GM23338 (cell line): ENCODE measurements around the gene DPY19L1. TPM values are rescaled to one million over a fixed set of nuclear protein-coding genes. Genes with fewer than 3 reads are reported as not detected.

ENCODE experiments used
- ATAC-seq: fragments of 200-7000 bp; cut with Tn5 transposase; 3 replicates; pipeline ENCODE4 v1.9.1; 2020
- DNase-seq: peaks from one replicate; pipeline ENCODE4 v3.0.0-alpha.2; 2015; ENCODE audit warnings: low spot score
- H2AFZ ChIP-seq: fragments of 200-600 bp; sonication (generic); 2 replicates; pipeline ENCODE4 v1.8.0; 2016; ENCODE audit warnings: antibody characterized with exemption, mild to moderate bottlenecking, moderate library complexity
- H3F3A ChIP-seq: fragments of 200-600 bp; sonication (generic); replicated peaks from 2 replicates; pipeline ENCODE4 v1.8.0; 2017; ENCODE audit warnings: antibody characterized with exemption, mixed run types, low read depth
- H3K27ac ChIP-seq: fragments of 200-600 bp; sonication (generic); 2 replicates; pipeline ENCODE4 v1.6.1; 2016; ENCODE audit warnings: low read depth
- H3K27me3 ChIP-seq: fragments of 200-600 bp; sonication (generic); 2 replicates; pipeline ENCODE4 v1.8.0; 2016; ENCODE audit warnings: mild to moderate bottlenecking, mixed run types, moderate library complexity; ENCODE audit not compliant: insufficient read depth
- H3K36me3 ChIP-seq: fragments of 200-600 bp; sonication (generic); 2 replicates; pipeline ENCODE4 v1.8.0; 2016; ENCODE audit warnings: mild to moderate bottlenecking; ENCODE audit not compliant: insufficient read depth
- H3K4me1 ChIP-seq: fragments of 200-600 bp; sonication (generic); 2 replicates; pipeline ENCODE4 v1.8.0; 2016; ENCODE audit warnings: mild to moderate bottlenecking, moderate library complexity; ENCODE audit not compliant: insufficient read depth
- H3K4me2 ChIP-seq: fragments of 200-600 bp; sonication (generic); 2 replicates; pipeline ENCODE4 v1.7.1; 2017; ENCODE audit warnings: mixed run types
- H3K4me3 ChIP-seq: fragments of 200-600 bp; sonication (generic); 2 replicates; pipeline ENCODE4 v1.6.1; 2016; ENCODE audit warnings: mixed run types
- H3K79me2 ChIP-seq: fragments of 200-600 bp; sonication (generic); replicated peaks from 2 replicates; pipeline ENCODE4 v1.8.0; 2017; ENCODE audit warnings: mild to moderate bottlenecking; ENCODE audit not compliant: insufficient read depth
- H3K9me2 ChIP-seq: fragments of 200-600 bp; sonication (generic); 2 replicates; pipeline ENCODE4 v1.8.0; 2017; ENCODE audit not compliant: insufficient read depth
- H4K20me1 ChIP-seq: fragments of 200-600 bp; sonication (generic); replicated peaks from 2 replicates; pipeline ENCODE4 v1.8.0; 2017; ENCODE audit warnings: mild to moderate bottlenecking; ENCODE audit not compliant: insufficient read depth
- H3K27ac Mint-ChIP-seq: 2 replicates; pipeline ENCODE4 v1.8.0; 2020; ENCODE audit warnings: inconsistent platforms, mild to moderate bottlenecking, moderate library complexity, mixed read lengths
- H3K27me3 Mint-ChIP-seq: 3 replicates; pipeline ENCODE4 v1.8.0; 2022; ENCODE audit warnings: low read depth, mild to moderate bottlenecking, moderate library complexity, mixed read lengths, inconsistent platforms; ENCODE audit not compliant: insufficient read depth, poor library complexity
- H3K36me3 Mint-ChIP-seq: 3 replicates; pipeline ENCODE4 v1.8.0; 2021; ENCODE audit warnings: low read depth, mild to moderate bottlenecking, inconsistent platforms, moderate library complexity, mixed read lengths
- H3K4me1 Mint-ChIP-seq: 3 replicates; pipeline ENCODE4 v1.8.0; 2020; ENCODE audit warnings: mild to moderate bottlenecking, inconsistent platforms, mixed read lengths
- H3K4me3 Mint-ChIP-seq: 3 replicates; pipeline ENCODE4 v1.8.0; 2021; ENCODE audit warnings: moderate library complexity, mild to moderate bottlenecking, inconsistent platforms, mixed read lengths
- H3K9me3 Mint-ChIP-seq: 3 replicates; pipeline ENCODE4 v1.8.0; 2020; ENCODE audit warnings: moderate library complexity, mild to moderate bottlenecking, inconsistent platforms, mixed read lengths
- CREB1 ChIP-seq: fragments of 250-450 bp; sonication (Bioruptor Pico); IDR thresholded peaks from 2 replicates; pipeline ENCODE4 v1.5.0; 2020; ENCODE audit warnings: low read depth, mild to moderate bottlenecking, moderate library complexity
- CTCF ChIP-seq, 2 experiments: fragments of 200-600 bp in 1 of 2; sonication (generic) in 1 of 2; conservative IDR thresholded peaks; 2 replicates each; pipeline versions ENCODE4 v1.5.1 to v1.6.1; 2016 to 2017; ENCODE audit warnings: antibody characterized with exemption in 2 of 2, low read depth in 2 of 2, mild to moderate bottlenecking in 2 of 2, moderate library complexity in 1 of 2
- ETS1 ChIP-seq: IDR thresholded peaks from 2 replicates; pipeline ENCODE4 v1.6.1; 2016; ENCODE audit warnings: antibody characterized with exemption
- EZH2phosphoT487 ChIP-seq: fragments of 200-600 bp; sonication (generic); IDR thresholded peaks from one replicate; pipeline ENCODE4 v1.8.1; 2018; ENCODE audit warnings: antibody characterized with exemption; ENCODE audit not compliant: unreplicated experiment
- JUNB ChIP-seq: IDR thresholded peaks from one replicate; pipeline ENCODE4 v1.6.1; 2016; ENCODE audit warnings: antibody characterized with exemption; ENCODE audit not compliant: unreplicated experiment
- NANOG ChIP-seq: IDR thresholded peaks from 2 replicates; pipeline ENCODE4 v1.6.1; 2016; ENCODE audit warnings: antibody characterized with exemption, borderline replicate concordance
- REST ChIP-seq: IDR thresholded peaks from one replicate; pipeline ENCODE4 v1.6.1; 2018; ENCODE audit warnings: antibody characterized with exemption; ENCODE audit not compliant: unreplicated experiment
- STAT1 ChIP-seq: IDR thresholded peaks from one replicate; pipeline ENCODE4 v1.6.1; 2016; ENCODE audit warnings: antibody characterized with exemption; ENCODE audit not compliant: unreplicated experiment
- ZNF114 ChIP-seq: fragments of 250-450 bp; sonication (Bioruptor Pico); IDR thresholded peaks from 2 replicates; pipeline ENCODE4 v1.5.0; 2020; ENCODE audit warnings: mild to moderate bottlenecking, moderate library complexity
- ZNF331 ChIP-seq: fragments of 250-450 bp; sonication (Bioruptor Pico); IDR thresholded peaks from 2 replicates; pipeline ENCODE4 v1.5.0; 2020; ENCODE audit warnings: low read depth, mild to moderate bottlenecking, moderate library complexity
- ZNF462 ChIP-seq: fragments of 250-450 bp; sonication (Bioruptor Pico); IDR thresholded peaks from 2 replicates; pipeline ENCODE4 v1.5.0; 2020; ENCODE audit warnings: mild to moderate bottlenecking, moderate library complexity
- polyA plus RNA-seq: library from polyadenylated mRNA; unstranded; fragments of >200 nt; fragmentation: Nextera tagmentation; extraction: Ambion mirVana; gene quantifications from 2 replicates; pipeline ENCODE4 v1.2.1, GENCODE V29; 2016
- total RNA-seq: library from RNA; depleted of rRNA; stranded (reverse); fragments of >200 nt; shearing (Covaris generic); gene quantifications from 2 replicates; pipeline ENCODE4 v1.2.3, GENCODE V29; 2014

Gene DPY19L1
- total and polyA plus RNA-seq, 2 experiments from 2014 or later, result 4.4 to 20.2 TPM

- Histone ChIP-seq H3F3A (no peaks in the 10 kb centered on the region), H3K9me2 (no peaks in the 10 kb centered on the region), H2AFZ (no peak overlapping the region), H3K4me2 (0 out of 2 replicates have a peak overlapping the region, but pooled peaks have one; percentile 17), H3K79me2 (peaks cover 87% of the 10 kb centered on the region), H3K27ac (no peak overlapping the region), H3K36me3 (no peaks in the 10 kb centered on the region), H3K4me3 (no peak overlapping the region), H3K4me1 (peaks cover 50% of the 10 kb centered on the region), H4K20me1 (0 out of 2 replicates have a peak, but pooled peaks cover 5% of the 10 kb centered on the region), H3K27me3 (no peaks in the 10 kb centered on the region)
- Mint-ChIP-seq H3K27me3 (peaks cover 5% of the 10 kb centered on the region), H3K36me3 (no peaks in the 10 kb centered on the region), H3K4me1 (peaks cover 50% of the 10 kb centered on the region), H3K4me3 (no peak overlapping the region), H3K9me3 (no peaks in the 10 kb centered on the region), H3K27ac (no peak overlapping the region)
- DNase-seq (no peak), ATAC-seq (no peak)
- TF ChIP-seq ZNF462 (CRISPR knock-in tag) (no peak), CREB1 (CRISPR knock-in tag) (no peak), ETS1 (no peak), ZNF114 (CRISPR knock-in tag) (no peak), EZH2phosphoT487 (no peak), STAT1 (no peak), ZNF331 (no peak), REST (no peak), JUNB (no peak), CTCF (conservative IDR thresholded peaks at IDR 0.05; ENCODE audit: low read depth in 2 of 2) (no peak), NANOG (no peak)
Measured at GRCh38 chr7:35025369-35025870, 11.9 kb downstream of the DPY19L1 start.
